Activated gamma-delta T cell treated with anti-CD3 and anti-CD28 coated beads, Interleukin-2, amount 50 U/mL, for 16 hours (primary cell): ENCODE data around the gene TP53I13.

Experiments
- DNase-seq: peaks from one replicate; pipeline ENCODE4 v3.0.0-alpha.2; 2020; ENCODE audit warnings: low read depth

TP53I13 gene

GRCh38 chr17:29567304-29567553 lies 1.3 kb upstream of the TP53I13 start:
- no peak for DNase-seq

- peak; percentile 57 for DNase-seq
These were observed 759 bp upstream of the TP53I13 start for GRCh38 chr17:29567554-29568330.

- no peak for DNase-seq
These were observed 897 bp downstream of the TP53I13 start for GRCh38 chr17:29569245-29569950.

DNA sequence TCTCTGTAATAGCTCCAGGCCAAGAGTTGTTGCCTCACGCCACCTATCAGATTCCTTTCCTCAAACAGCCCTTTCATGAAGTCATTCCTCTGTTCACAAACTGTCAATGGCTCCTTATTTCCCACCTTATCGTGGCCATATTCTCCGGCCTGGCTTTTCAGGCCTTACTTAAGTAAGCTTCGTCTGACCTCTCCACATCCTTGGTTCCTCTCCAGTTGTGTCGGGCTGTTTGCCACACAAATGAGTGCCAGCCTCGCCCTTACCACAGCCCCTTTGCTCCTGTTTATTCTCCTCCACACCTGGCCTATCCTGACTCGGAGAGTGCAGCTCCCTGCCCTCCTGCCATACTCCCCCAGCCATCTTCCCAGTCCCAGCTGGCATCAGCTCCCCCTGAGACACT lies 2.0 kb downstream of the TP53I13 start:
- no peak for DNase-seq

DNA sequence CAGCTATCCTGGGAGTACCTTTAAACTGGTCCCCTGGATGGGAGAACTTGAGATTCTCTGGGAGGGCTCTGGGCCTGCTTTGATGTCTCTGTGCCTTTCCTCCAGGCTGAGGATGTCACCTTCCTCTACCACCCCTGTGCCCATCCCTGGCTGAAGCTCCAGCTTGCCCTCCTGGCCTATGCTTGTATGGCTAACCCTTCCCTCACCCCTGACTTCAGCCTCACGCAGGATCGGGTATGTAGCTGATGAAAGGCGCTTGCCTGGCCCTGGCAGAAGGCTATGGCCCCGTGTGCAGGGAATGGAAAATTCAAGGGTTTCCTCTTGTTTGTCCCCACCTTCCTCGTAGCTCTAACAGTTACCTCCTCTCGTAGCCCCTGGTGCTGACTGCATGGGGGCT lies 3.0 kb downstream of the TP53I13 start:
- DNase-seq = no peak

DNA sequence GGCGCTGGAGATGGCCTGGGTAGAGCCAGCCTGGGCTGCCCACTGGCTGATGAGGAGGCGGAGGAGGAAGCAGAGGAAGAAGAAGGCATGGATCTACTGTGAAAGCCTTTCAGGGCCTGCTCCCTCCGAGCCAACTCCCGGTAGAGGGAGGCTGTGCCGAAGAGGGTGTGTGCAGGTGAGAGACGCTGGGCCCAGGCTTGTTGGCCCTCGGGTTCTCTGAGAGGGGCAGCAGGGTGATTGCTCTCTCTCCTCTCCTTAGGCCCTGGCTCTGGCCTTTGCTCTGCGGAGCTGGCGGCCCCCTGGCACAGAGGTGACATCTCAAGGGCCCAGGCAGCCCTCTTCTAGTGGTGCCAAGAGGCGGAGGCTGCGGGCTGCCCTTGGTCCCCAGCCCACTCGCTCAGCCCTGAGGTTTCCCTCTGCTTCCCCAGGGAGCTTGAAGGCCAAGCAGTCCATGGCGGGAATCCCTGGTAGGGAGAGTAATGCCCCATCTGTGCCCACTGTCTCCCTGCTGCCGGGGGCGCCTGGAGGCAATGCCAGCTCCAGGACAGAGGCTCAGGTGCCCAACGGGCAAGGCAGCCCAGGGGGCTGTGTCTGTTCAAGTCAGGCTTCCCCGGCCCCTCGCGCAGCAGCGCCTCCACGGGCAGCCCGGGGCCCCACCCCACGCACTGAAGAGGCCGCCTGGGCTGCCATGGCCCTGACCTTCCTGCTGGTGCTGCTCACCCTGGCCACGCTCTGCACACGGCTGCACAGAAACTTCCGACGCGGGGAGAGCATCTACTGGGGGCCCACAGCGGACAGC lies 3.6 kb downstream of the TP53I13 start:
- DNase-seq = no peak

GRCh38 chr17:29572691-29573557 lies 4.4 kb downstream of the TP53I13 start:
- peak; percentile 52 for DNase-seq

GRCh38 chr17:29573558-29573869 lies 5.0 kb downstream of the TP53I13 start:
- no peak for DNase-seq

DNA sequence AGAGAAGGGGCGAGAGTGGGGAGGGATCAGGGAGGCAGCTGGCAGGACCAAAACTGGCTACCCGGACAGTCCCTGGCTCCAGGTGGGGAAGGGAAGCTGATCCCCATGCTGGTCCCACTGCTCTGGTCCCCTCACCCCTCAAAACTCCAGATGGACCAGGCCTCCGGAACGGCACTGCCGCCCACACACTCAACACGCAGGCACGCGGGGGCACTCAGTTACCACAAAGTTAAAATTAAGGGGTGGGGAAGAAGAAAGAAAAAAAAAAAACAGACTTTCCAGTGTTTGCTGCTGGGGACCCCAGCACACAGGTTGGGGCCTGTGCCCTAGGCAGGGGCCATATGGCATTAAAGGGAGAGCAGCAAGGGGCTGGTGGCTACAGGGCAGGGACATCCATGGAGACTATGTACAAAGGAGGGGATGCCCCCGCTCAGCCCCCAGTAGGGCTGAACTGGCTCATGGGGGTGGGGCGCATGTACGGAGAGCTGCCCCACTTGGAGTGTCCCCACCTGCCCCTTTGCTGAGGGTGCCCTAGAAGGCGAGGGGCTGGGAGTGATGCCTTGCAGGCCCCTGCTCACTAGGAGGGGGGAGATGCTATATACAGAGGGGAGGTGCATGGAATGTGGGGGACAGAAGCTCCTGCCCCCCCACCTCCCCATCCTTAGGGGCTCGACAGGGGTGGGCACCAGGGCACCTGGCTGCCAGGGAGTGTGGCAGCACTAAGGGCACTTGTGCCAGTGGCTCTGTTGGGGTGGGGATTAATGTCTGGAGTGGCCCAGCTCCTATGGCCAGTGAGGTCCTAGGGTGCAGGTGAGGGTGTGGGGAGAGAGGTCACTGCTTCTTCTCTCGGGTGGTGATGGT lies 5.6 kb downstream of the TP53I13 start:
- DNase-seq = no peak

GRCh38 chr17:29574732-29575510 lies 6.4 kb downstream of the TP53I13 start:
- no peak for DNase-seq

DNA sequence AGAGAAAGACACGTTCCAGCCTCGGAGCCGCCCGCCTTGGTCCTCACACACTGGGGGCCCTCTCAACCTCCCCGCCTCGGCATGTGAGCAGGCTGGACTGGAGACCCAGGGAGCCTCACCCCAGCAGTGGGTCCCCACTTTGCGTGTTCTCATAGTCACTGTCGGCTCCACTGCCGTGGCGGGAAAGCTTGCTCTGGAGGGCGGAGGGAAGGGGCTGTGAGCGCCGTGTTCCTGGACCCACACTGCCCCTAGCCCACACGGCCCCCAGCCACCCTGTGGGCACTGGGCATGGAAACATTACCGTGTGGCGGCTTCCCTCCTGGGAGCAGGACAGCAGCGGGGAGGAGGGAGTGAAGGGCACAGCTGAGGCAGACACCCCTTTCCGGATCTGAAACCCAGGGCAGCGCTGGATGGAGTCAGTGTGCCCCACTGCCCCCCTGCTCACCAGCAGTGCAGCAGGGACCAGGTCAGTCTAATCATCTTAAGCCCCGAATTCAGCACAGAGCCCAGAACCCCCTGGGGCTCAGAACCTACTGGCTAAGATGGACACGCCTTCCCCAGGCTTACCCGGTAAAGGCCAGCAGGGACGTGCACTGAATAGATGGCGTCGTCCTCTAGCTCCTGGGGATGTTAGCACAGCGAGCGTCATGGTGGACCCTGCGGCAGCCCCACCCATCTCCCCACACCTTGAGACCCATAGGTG lies 7.2 kb downstream of the TP53I13 start:
- no peak for DNase-seq

DNA sequence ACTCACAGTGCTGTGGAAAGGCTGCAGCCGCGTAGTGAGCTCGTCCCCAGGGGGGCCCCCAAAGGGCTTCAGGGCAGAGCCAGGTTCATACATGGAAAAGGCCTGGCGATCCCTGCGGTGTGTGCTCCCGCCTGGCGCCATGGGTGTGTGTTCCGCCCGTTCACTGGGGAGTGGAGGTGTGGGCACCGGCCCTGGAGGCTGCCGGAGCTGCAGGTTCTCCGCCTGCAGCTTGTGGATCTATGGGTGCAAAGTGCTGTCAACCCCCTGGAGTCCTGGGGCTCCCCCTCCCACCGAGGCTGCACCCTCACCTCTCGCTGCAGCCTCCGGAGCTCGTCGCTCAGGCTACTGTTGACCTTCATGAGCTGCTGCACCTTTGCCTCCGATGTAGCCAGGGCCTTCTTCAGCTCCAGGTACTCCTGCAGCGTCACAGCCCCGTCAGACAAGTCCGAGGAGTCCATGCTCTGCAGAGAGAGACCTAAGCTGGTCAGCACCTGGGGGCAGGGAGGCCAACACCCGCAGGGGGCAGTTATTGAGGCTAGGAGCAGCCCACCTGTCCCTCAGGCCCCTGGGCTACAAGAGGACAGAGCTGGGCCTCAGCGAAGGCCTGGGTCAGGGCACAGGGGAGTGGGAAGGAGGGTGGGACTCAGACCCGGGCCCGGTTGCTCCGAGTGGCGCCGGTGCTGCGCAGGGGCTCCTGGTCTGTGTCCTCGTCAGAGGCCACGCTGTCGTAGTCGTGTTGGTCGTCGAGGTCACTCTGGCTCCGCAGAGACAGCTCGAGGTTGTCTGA lies 7.9 kb downstream of the TP53I13 start:
- DNase-seq = no peak

- DNase-seq = no peak
These were observed 8.5 kb downstream of the TP53I13 start for GRCh38 chr17:29577001-29577370.

GRCh38 chr17:29577385-29578211 lies 9.1 kb downstream of the TP53I13 start:
- DNase-seq = no peak

GRCh38 chr17:29578626-29579485 lies 10.4 kb downstream of the TP53I13 start:
- no peak for DNase-seq

GRCh38 chr17:29579866-29580771 lies 11.6 kb downstream of the TP53I13 start:
- peak; percentile 86 for DNase-seq
